Activated CD8-positive, alpha-beta memory T cell treated with anti-CD3 and anti-CD28 coated beads for 4 hours (primary cell): ENCODE data around the gene CRIM1.

Experiments
- DNase-seq, 2 donors: peaks; one replicate each; pipeline ENCODE4 v3.0.0-alpha.2; 2020; ENCODE audit warnings: low read depth in 2 of 2

The CRIM1 gene

DNA sequence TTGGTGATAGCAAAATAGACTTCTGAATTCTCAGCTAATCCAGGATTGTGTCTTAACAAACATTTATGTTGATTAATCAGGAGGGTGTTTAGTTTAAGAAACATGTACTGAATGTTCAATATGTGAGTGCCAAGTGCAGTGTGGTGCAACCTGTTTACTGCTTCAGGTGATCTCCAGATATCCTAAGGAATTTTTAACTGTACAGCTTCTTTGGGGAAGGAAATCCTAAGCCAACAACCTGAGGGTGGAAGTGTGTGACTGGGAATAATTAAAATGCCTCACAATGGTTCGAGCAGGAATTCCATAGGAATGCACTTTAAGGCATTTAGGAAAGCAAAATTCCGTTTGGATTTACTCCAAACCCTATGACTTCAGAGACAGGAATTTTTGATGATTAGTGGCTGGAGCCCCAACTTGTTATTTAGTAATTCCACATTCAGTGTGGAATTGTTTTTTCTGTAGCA lies 16.4 kb downstream of the CRIM1 start:
- DNase-seq: no peak

- no peak for DNase-seq
These were observed 17.8 kb downstream of the CRIM1 start for GRCh38 chr2:36373149-36373926.

DNA sequence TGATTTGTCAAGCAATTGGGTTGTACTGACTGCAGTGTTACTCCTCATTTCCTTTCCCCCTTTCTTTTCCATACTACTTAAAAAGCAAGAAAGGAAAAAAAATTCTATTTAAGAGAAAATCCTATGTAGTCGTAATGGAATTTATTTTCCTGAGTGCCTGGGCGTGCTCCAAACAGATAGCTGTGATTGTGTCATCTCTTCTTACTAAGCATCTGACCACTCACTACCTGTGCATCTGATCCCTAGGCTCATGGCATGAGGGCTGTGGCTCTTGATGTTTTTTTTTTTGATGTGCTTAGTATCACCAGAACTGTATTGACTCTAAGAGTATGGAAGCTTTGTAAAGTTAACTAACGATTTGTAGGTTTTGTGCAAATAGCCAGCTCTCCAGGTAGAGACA lies 19.0 kb downstream of the CRIM1 start:
- DNase-seq: no peak

- DNase-seq: no peak
These were observed 20.8 kb downstream of the CRIM1 start for GRCh38 chr2:36376319-36376765.

DNA sequence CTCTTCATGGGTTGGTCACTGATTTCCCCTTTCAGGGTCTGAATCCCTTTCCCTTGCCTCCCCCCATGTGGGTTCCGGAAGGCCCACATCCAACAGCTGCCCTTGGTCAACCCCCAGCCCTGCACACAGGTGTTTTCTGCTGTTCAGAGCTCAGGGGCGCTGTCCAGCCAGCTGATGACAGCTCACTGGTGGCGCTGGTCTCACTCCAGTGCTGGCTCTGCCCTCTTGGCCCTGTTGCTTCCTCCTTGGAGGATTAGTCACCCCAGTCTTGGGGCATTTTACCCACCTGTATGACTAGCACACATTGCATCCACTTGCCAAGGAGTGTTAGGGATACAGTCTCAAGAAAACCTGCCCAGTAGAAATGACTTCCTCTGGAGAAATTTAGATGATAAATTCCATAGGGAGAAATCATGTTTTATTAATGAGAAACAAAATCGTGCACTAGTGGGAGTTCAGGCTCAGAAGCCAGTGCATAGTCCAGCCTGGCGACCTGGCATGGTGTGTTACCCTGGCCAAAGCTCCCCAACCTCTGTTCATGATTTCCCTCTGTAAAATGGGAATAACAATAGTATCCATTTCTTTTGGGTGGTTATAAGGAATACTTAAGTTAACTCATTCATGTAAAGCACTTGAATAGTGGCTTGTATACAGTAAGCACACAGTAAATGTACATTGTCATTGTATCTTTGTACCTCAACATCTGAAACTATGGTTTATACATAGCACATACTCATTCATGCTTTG lies 21.6 kb downstream of the CRIM1 start:
- DNase-seq: no peak

DNA sequence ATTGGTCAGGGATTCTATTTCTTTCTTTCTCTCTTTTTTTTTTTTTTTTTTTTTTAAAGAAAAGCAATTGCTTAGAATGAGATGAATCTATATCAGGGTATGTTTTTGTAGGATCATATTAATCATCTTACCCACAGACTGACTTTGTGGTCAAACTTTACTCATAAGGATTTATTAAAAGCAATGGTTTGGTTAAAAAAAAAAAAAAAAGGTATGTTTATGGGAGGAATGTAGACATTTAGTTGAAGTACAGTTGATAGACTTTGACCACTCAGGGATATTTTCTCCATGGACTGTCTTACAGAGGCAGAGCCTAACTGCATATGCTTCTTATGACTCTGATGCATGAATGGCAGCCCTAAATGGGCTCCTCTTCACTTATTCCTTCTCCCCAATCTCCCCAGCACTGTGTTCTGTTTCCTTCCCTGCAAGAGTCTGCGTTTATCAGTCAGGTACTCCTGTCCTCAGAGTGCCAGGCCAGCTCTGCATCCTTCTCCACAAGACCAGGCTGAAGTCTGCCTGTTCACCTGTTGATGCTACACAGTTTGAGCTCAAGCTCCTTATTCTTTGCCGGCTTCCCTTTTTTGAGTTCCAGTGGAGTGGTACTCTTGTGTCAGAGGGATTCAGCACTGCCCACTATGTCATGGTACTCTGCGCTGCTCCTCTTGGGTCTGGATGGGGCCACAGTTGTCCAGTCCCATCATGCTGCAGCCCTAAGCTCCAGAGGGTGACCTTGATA lies 24.3 kb downstream of the CRIM1 start:
- DNase-seq: no peak

- DNase-seq: no peak
These were observed 25.3 kb downstream of the CRIM1 start for GRCh38 chr2:36380624-36381481.

- DNase-seq: no peak
These were observed 26.4 kb downstream of the CRIM1 start for GRCh38 chr2:36381993-36382392.

- no peak for DNase-seq
These were observed 26.9 kb downstream of the CRIM1 start for GRCh38 chr2:36382472-36382871.

GRCh38 chr2:36383726-36384125 lies 28.1 kb downstream of the CRIM1 start:
- DNase-seq: no peak

DNA sequence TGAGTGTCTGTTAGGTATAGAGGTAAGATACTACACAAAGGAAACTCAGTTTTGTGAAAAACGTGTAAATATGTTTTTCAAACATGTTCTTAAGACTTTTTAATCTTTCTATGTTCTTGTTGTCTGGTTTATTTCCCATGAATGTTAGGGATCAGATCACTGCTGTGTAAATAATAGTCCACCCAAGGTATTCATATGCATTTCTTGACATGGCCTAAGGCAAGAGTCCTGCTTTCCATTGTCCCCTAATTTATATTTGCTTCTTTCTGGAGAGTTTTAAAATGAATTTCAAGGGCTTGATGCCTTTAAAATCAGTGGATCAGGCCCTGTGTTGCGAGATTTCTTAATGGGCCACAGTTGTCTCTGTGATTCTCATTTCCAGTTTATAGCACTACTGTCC lies 28.9 kb downstream of the CRIM1 start:
- DNase-seq: no peak

DNA sequence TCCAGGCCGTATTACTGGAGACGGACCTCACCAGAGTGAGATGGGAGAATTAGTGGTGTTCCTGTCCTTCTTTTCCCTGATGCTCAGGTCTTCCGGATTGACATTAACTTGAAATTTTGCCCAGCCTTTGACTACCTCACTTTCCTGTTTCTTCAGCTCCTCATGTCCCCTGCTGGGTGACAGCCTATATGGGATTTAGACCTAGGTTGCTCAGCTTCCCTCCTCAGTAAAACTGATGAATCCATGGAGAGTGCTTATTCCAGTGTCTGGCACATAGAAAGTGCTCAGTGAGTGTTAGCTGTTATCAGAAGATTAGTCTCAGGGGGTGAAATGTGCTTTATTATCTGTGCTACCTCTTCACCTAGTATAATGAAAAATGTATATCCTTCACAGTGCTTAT lies 30.0 kb downstream of the CRIM1 start:
- no peak for DNase-seq

GRCh38 chr2:36387258-36387916 lies 31.8 kb downstream of the CRIM1 start:
- DNase-seq: no peak

DNA sequence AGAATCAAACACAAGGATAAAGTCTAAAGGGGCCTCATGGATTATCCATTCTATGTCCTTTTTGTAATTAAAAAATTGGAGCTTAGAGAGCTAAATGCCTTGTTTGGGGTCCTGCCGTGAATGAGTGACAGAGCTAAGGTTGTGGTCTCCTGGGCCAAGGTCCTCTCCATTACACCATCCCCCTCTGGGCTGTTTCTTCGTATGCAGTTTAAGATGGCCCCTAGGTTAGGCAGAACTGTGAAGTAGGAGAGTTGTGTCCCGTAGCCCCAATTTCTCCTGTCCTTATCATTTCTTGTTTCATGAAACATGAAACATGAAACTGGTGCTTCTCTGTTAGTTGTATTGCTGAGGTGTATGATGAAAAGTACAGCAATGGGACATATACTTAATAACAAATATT lies 32.9 kb downstream of the CRIM1 start:
- DNase-seq: no peak

DNA sequence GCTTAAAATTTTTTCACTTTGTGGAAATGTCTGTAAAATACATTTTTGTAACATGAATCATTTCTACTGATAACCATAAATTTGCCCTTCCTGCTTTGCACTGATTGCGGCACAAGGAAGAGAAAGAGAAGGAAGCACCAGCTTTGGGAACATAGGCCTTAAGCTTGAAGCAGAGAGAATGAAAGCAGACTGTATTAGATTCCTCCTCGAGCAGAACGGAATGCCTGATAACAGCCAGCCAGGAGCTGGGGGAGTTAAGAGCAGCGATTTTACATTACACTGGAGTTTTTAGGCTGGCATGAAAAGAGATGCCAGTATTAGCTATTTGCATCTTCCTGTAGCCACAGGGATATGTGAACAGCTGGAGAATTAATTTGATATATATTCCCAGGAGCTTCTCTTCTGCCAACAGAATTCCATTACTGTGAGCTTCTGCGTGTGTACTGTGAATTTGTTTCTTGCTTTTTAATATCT lies 33.5 kb downstream of the CRIM1 start:
- no peak for DNase-seq

DNA sequence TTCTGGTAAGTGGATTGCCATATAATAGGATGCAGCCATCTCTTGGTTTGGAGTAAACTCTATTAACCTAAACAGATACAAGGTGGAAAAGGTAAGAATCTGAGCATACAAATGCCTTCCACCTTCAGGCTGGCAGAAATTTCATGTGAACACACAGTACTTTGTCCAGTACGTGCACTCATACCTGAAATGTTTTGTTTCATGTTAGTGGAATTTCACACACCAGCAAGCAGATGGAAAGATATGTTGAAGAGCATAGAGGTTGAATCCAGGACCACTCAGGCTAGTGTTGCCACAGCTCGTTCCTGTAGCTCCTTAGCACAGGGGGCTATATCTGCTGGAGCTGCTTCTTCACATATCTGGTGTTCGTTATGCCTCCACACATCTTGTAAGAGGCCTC lies 34.0 kb downstream of the CRIM1 start:
- no peak for DNase-seq

DNA sequence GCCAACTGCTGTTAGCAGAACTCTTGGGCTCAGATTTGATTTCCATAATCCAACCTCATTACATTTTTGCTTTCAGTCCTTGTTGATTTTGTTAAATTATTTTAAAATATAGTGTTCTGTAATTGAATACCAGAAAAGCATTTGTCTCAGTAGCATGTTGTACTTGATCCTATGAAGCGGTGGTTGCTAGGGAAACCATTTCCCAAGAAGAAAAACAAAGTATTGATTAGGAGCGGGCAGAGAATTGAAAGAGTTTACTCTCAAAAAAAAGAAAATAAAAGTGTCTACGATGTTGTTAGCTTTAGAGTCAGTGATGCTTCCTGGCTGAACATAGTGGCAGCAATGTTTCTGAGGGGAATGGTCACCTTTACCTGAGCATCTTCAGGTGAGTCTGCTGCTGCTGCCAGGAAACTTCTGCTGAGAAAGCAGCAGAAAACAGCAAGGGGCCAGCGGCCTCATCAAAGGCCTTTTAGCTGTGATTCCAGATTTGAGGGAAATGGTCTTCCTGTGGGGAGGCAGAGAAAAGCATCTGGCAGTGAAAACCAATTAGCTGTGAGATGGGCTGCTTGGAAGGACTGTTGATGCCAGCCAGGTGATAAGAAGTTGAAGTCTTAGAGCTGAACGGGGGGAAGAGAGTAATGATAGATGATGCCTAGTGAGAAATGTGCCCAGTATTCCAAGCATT lies 37.1 kb downstream of the CRIM1 start:
- DNase-seq: no peak

GRCh38 chr2:36393738-36394256 lies 38.2 kb downstream of the CRIM1 start:
- no peak for DNase-seq

DNA sequence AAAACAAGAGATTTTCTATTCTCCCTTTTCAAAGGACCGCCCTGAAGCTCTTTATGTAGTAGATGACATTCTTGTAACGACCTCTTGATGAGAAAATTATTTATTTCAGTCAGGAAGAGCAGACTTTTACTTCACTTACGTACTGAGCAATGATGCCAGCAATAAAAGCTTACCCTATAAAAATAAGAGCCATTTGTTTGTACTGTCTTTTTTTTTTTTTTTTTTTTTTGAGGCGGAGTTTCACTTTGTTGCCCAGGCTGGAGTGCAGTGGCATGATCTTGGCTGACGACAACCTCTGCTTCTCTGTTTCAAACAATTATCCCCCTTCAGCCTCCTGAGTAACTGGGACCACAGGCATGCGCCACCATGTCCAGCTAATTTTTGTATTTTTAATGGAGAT lies 39.2 kb downstream of the CRIM1 start:
- no peak for DNase-seq

DNA sequence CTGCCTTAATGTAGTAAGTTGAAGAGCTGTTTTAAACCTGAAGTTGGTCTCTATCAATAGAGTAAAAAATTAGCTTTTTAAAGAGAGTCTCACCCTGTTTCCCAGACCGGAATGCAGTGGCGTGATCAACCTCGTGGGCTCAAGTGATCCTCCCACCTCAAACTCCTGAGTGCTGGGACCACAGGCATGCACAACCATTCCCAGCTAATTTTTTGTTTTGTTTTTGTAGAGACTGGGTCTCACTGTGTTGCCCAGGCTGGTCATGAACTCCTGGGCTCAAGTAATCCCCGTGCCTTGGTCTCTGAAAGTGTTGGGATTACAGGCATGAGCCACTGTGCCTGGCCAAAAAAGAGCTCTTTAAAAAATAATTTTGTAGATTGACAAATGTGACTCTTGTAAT lies 40.3 kb downstream of the CRIM1 start:
- DNase-seq: no peak
